ENCODE measurements around the gene CACYBP.

The CACYBP gene

DNA sequence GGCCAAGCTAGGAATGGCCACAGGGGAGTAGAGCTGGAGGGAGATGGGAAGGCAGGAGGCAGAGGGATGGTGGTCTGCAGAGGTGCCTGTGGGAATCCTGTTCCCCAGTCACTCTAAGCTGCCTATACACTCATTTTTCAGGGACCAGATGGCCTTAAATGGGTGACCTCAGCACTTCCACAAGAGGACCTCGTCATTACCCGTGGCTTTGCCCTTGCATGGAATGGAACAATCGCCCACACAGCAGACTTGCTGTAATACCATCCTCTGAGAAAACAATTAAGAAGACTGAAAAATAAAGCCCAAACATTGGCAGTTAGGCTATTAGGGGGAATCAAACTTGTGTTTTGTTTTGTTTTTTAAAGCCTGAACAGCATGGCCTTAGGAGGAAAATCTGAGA is 55.0 kb downstream of the CACYBP start:
- Mint-ChIP-seq H3K4me3 (no peak overlapping the region), H3K27ac (peak overlapping the region; percentile 7), H3K36me3 (no peaks in the 10 kb centered on the region), H3K4me1 (no peaks in the 10 kb centered on the region), H3K9me3 (no peaks in the 10 kb centered on the region)
- DNase-seq (ENCODE audit: low spot score in 2 of 2) (no peak), ATAC-seq (no peak)
